H1 (cell line): ENCODE measurements around the gene SORBS1. TPM values are rescaled to one million over a fixed set of nuclear protein-coding genes. Genes with fewer than 3 reads are reported as not detected.

Experiments used
- ATF3 ChIP-seq: IDR thresholded peaks from 2 replicates; pipeline ENCODE4 v1.6.1; 2011; ENCODE audit warnings: low read depth, mild to moderate bottlenecking, low read length; ENCODE audit not compliant: insufficient read depth
- CBX8 ChIP-seq: fragments of 300-800, 300-1000 bp; sonication (generic); IDR thresholded peaks from 2 replicates; pipeline ENCODE4 v1.7.1; 2016; ENCODE audit warnings: low read depth, low read length, borderline replicate concordance
- JUND ChIP-seq: IDR thresholded peaks from 2 replicates; pipeline ENCODE4 v1.6.1; 2011; ENCODE audit warnings: mild to moderate bottlenecking, improper control_type of control experiment, low read length
- KDM1A ChIP-seq: fragments of 200-600, 300-600 bp; sonication (generic); IDR thresholded peaks from 2 replicates; pipeline ENCODE4 v1.7.1; 2016; ENCODE audit warnings: mild to moderate bottlenecking, low read length, borderline replicate concordance
- TAF1 ChIP-seq: IDR thresholded peaks from 2 replicates; pipeline ENCODE4 v1.6.1; 2011; ENCODE audit warnings: mild to moderate bottlenecking, low read depth, low read length
- polyA plus RNA-seq, 7 experiments: library from polyadenylated mRNA; depleted of rRNA in 3 of 7; stranded (reverse) in 5 of 7; unstranded in 2 of 7; fragments of >200 nt in 5 of 7; fragments of 200-250 nt in 2 of 7; gene quantifications; 1 replicate in 5 of 7; 2 replicates in 1 of 7; 4 replicates in 1 of 7; pipeline versions ENCODE4 v1.2.1 to v1.2.3, GENCODE V29; 2011 to 2013; ENCODE audit warnings: missing spikeins in 2 of 7, mixed read lengths in 2 of 7
- total RNA-seq: library from RNA; stranded (reverse); fragmentation: NEBNext Ultra II Directional; extraction: Animal tissue kit (Norgen Biotek cat#: 25700); gene quantifications from 2 replicates; pipeline ENCODE4 v1.2.1, GENCODE V29; 2021

SORBS1 gene
- total and polyA plus RNA-seq, 2 of the 8 experiments (the other 6 are each of a cell fraction or from before 2014, with no cell fraction given), result 16.0 to 35.0 TPM

- TF ChIP-seq ATF3 (no peak), CBX8 (no peak), JUND (no peak), KDM1A (no peak), TAF1 (no peak)
Observed at GRCh38 chr10:95538412-95538811, 22.8 kb downstream of the SORBS1 start (continued).
